Astrocyte (in vitro differentiated cells and primary cell): Measurements from ENCODE around the gene SLC36A1. TPM values are rescaled to one million over a fixed set of nuclear protein-coding genes. Genes with fewer than 3 reads are reported as not detected.

Experiments used
- DNase-seq: peaks from one replicate; pipeline ENCODE4 v3.0.0-alpha.2; 2010; ENCODE audit warnings: low read depth
- FAIRE-seq: peaks from 2 replicates; lab custom pipeline; 2011; peaks lifted over from hg19 to GRCh38; lab: Jason Lieb, UNC
- H2AFZ ChIP-seq: 2 replicates; pipeline ENCODE4 v1.6.0; 2012; ENCODE audit warnings: low read depth, low read length, inconsistent platforms
- H3K27ac ChIP-seq: 2 replicates; pipeline ENCODE4 v1.5.1; 2011; ENCODE audit warnings: low read depth, low read length, inconsistent platforms
- H3K27me3 ChIP-seq: 2 replicates; pipeline ENCODE4 v1.6.0; 2011; ENCODE audit warnings: low read length, inconsistent platforms; ENCODE audit not compliant: insufficient read depth
- H3K36me3 ChIP-seq: 2 replicates; pipeline ENCODE4 v1.5.1; 2011; ENCODE audit warnings: low read length, inconsistent platforms; ENCODE audit not compliant: insufficient read depth
- H3K4me1 ChIP-seq: 2 replicates; pipeline ENCODE4 v1.5.1; 2011; ENCODE audit warnings: low read length, inconsistent platforms; ENCODE audit not compliant: insufficient read depth
- H3K4me2 ChIP-seq: 2 replicates; pipeline ENCODE4 v1.6.0; 2012; ENCODE audit warnings: low read length, inconsistent platforms
- H3K4me3 ChIP-seq: 2 replicates; pipeline ENCODE4 v1.5.1; 2011; ENCODE audit warnings: low read depth, mild to moderate bottlenecking, low read length, inconsistent platforms; ENCODE audit not compliant: insufficient read depth
- H3K79me2 ChIP-seq: 2 replicates; pipeline ENCODE4 v1.6.0; 2012; ENCODE audit warnings: mild to moderate bottlenecking, low read length, inconsistent platforms; ENCODE audit not compliant: insufficient read depth
- H3K9ac ChIP-seq: 2 replicates; pipeline ENCODE4 v1.6.0; 2012; ENCODE audit warnings: mild to moderate bottlenecking, low read length, inconsistent platforms
- H3K9me3 ChIP-seq: 2 replicates; pipeline ENCODE4 v1.5.1; 2012; ENCODE audit warnings: low read depth, mild to moderate bottlenecking, low read length, inconsistent platforms; ENCODE audit not compliant: insufficient read depth
- H4K20me1 ChIP-seq: 2 replicates; pipeline ENCODE4 v1.6.0; 2012; ENCODE audit warnings: low read length, inconsistent platforms; ENCODE audit not compliant: insufficient read depth
- H3K27ac Mint-ChIP-seq: one replicate; pipeline ENCODE4 v1.8.0; 2021; ENCODE audit warnings: mild to moderate bottlenecking, mixed read lengths; ENCODE audit not compliant: unreplicated experiment
- H3K27me3 Mint-ChIP-seq: one replicate; pipeline ENCODE4 v1.8.0; 2021; ENCODE audit warnings: low read depth, mixed read lengths; ENCODE audit not compliant: unreplicated experiment
- H3K36me3 Mint-ChIP-seq: one replicate; pipeline ENCODE4 v1.8.0; 2021; ENCODE audit warnings: low read depth, mixed read lengths; ENCODE audit not compliant: unreplicated experiment
- H3K4me1 Mint-ChIP-seq: one replicate; pipeline ENCODE4 v1.8.0; 2021; ENCODE audit warnings: low read depth, mixed read lengths; ENCODE audit not compliant: unreplicated experiment
- H3K4me3 Mint-ChIP-seq: one replicate; pipeline ENCODE4 v1.8.0; 2021; ENCODE audit warnings: mild to moderate bottlenecking, moderate library complexity, mixed read lengths; ENCODE audit not compliant: unreplicated experiment
- H3K9me3 Mint-ChIP-seq: one replicate; pipeline ENCODE4 v1.8.0; 2021; ENCODE audit warnings: mild to moderate bottlenecking, mixed read lengths; ENCODE audit not compliant: unreplicated experiment
- CTCF ChIP-seq: IDR thresholded peaks from 2 replicates; pipeline ENCODE4 v1.5.1; 2011; ENCODE audit warnings: low read depth, mild to moderate bottlenecking, inconsistent platforms, low read length, moderate library complexity; ENCODE audit not compliant: insufficient read depth
- EZH2 ChIP-seq: IDR thresholded peaks from 2 replicates; pipeline ENCODE4 v1.6.1; 2012; ENCODE audit warnings: mild to moderate bottlenecking, low read length, inconsistent platforms; ENCODE audit not compliant: insufficient read depth
- total RNA-seq: library from RNA; stranded (reverse); gene quantifications from 2 replicates; pipeline ENCODE4 v1.2.1, GENCODE V29; 2021

Gene SLC36A1
- total RNA-seq, 1 donor from 2014 or later, result 6.4 TPM

DNA sequence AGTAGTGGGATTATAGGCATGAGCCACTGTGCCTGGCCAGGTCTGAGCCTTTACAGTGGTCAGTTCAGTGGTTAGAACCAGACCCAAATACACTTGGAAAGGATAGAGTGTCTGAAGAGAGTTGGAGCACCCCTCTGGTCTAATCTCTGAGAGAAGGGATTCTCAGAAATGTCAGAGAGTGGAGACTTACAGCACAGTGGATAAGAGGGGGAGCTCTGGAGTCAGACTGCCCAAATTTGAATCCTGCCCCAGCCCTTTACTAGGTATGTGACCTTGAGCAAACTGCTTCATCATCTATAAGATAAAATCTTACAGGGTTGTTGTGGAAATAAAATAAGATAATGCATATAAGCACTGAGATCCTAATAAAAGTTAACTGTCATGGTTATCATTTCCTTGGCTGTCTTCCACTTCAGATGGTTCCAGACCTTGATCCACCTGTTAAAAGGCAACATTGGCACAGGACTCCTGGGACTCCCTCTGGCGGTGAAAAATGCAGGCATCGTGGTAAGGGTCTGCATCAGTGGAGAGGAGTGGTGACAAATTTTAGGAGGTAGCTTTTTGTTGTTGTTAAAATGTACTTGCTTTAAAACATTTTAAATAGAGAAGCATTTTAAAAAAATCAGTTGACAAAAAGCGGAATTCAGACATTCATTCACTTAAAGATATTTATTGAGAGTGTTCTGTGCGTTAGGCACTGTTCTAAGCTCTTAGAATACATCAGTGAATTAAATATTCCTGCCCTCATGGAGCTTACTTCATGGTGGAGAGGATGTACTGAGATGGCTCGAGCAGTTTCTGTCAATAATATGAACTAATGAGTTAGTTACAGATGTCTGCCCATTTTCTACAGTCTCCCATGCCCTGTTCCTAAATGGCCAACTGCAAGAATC, 16.0 kb downstream of the SLC36A1 start:
- Mint-ChIP-seq H3K9me3 (peaks cover 3% of the 10 kb centered on the region), H3K36me3 (peaks cover 17% of the 10 kb centered on the region), H3K27ac (no peak overlapping the region), H3K4me3 (no peak overlapping the region), H3K27me3 (no peaks in the 10 kb centered on the region), H3K4me1 (peaks cover 8% of the 10 kb centered on the region)
- no peak for DNase-seq
- no peaks in the 10 kb centered on the region for H3K27me3 ChIP-seq
- H3K79me2 ChIP-seq, result no peaks in the 10 kb centered on the region
- H3K4me1 ChIP-seq, result no peaks in the 10 kb centered on the region
- no peak overlapping the region for H3K27ac ChIP-seq
- TF ChIP-seq EZH2 (no peak), CTCF (peak; percentile 30)
- no peak for FAIRE-seq
- no peak overlapping the region for H3K9ac ChIP-seq
- H4K20me1 ChIP-seq, result no peaks in the 10 kb centered on the region
- peaks cover 21% of the 10 kb centered on the region for H3K36me3 ChIP-seq
- no peak overlapping the region for H3K4me2 ChIP-seq
- H2AFZ ChIP-seq, result no peak overlapping the region
- H3K9me3 ChIP-seq, result no peaks in the 10 kb centered on the region
- no peak overlapping the region for H3K4me3 ChIP-seq

DNA sequence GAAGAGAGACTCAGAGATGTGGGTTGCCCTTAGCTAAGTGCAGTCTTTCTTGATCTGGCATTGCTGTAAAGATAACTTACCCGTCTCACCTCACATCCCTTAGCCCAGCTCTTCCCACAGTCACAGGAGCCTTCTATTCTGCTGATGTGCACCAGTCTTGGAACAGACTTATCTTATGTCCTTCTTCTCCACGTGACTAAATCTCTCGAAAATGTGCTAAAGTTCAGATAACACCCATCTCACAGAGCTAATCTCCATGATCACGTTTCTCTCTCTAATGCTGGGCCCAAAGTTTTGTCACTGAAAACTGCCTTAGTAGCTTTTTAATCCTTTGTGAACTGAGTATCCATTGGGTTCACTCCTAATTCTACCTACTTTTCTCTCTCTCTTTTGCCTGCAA, 16.7 kb downstream of the SLC36A1 start:
- peaks cover 11% of the 10 kb centered on the region for H3K36me3 Mint-ChIP-seq
- no peak overlapping the region for H2AFZ ChIP-seq
- no peak overlapping the region for H3K27ac ChIP-seq
- H3K9me3 Mint-ChIP-seq, result peaks cover 3% of the 10 kb centered on the region
- H3K4me1 Mint-ChIP-seq, result peaks cover 8% of the 10 kb centered on the region
- no peaks in the 10 kb centered on the region for H4K20me1 ChIP-seq
- H3K4me1 ChIP-seq, result no peaks in the 10 kb centered on the region
- FAIRE-seq, result no peak
- H3K9ac ChIP-seq, result no peak overlapping the region
- TF ChIP-seq CTCF (no peak), EZH2 (no peak)
- H3K4me3 Mint-ChIP-seq, result no peak overlapping the region
- no peaks in the 10 kb centered on the region for H3K79me2 ChIP-seq
- H3K36me3 ChIP-seq, result peaks cover 21% of the 10 kb centered on the region
- H3K27ac Mint-ChIP-seq, result no peak overlapping the region
- H3K9me3 ChIP-seq, result no peaks in the 10 kb centered on the region
- no peak overlapping the region for H3K4me2 ChIP-seq
- H3K27me3 Mint-ChIP-seq, result no peaks in the 10 kb centered on the region
- H3K4me3 ChIP-seq, result no peak overlapping the region
- no peaks in the 10 kb centered on the region for H3K27me3 ChIP-seq
- DNase-seq, result no peak

DNA sequence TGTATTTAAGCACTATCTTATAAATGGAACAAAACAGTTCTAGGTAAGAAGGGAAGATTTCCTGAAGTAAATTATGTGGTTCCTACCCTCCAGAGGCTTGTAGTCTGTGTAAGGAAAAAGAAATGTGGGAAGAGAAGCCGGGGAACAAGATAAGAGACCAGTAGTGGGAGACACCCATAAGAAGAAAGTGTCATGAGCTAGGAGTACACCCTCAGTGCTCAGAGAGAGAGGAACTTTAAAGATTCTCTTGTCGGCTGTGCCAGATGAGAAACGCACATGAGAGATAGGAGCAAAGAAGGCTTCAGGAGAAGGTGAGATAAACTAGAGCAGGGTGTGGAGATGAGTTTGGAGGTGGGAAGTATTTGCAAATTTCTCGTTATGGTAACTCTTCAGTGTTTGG, 18.1 kb downstream of the SLC36A1 start:
- H3K4me1 ChIP-seq, result no peaks in the 10 kb centered on the region
- H4K20me1 ChIP-seq, result no peaks in the 10 kb centered on the region
- DNase-seq, result no peak
- H3K27me3 Mint-ChIP-seq, result no peaks in the 10 kb centered on the region
- no peak overlapping the region for H3K4me3 ChIP-seq
- H3K27ac Mint-ChIP-seq, result no peak overlapping the region
- H3K27me3 ChIP-seq, result no peaks in the 10 kb centered on the region
- H3K4me1 Mint-ChIP-seq, result no peaks in the 10 kb centered on the region
- no peak overlapping the region for H3K4me2 ChIP-seq
- H3K9me3 Mint-ChIP-seq, result peaks cover 3% of the 10 kb centered on the region
- H3K9me3 ChIP-seq, result no peaks in the 10 kb centered on the region
- H2AFZ ChIP-seq, result no peak overlapping the region
- H3K27ac ChIP-seq, result no peak overlapping the region
- TF ChIP-seq EZH2, result no peak
- no peak for TF ChIP-seq CTCF
- no peak for FAIRE-seq
- H3K36me3 ChIP-seq, result peaks cover 21% of the 10 kb centered on the region
- peaks cover 11% of the 10 kb centered on the region for H3K36me3 Mint-ChIP-seq
- H3K4me3 Mint-ChIP-seq, result no peak overlapping the region
- no peaks in the 10 kb centered on the region for H3K79me2 ChIP-seq
- no peak overlapping the region for H3K9ac ChIP-seq
